ENCODE measurements around the gene WWC2.
"Not testable (repeated sequence)": the region's sequence is repeated elsewhere in the genome, so short reads cannot be mapped to it uniquely, and the experiment has no call there.

WWC2 gene

GRCh38 chr4:183304538-183304937 lies 205.5 kb downstream of the WWC2 start:
- no peak for DNase-seq

GRCh38 chr4:183306811-183307210 lies 207.8 kb downstream of the WWC2 start:
- DNase-seq, result no peak

- no peak for DNase-seq
Measured at GRCh38 chr4:183312841-183313240, 213.8 kb downstream of the WWC2 start.

- DNase-seq, result no peak
Measured at GRCh38 chr4:183314336-183314735, 215.3 kb downstream of the WWC2 start.

- DNase-seq, result no peak
Measured at GRCh38 chr4:183314806-183315205, 215.7 kb downstream of the WWC2 start.

- DNase-seq, result no peak
Measured at GRCh38 chr4:183318656-183319055, 219.6 kb downstream of the WWC2 start.

GRCh38 chr4:183320211-183321059 lies 221.4 kb downstream of the WWC2 start, which contains the start of gene CLDN22:
TSS of gene CLDN22 (minus strand) at chr4:183320276. CDS start at chr4:183320218, 58 bp downstream.
- no peak for DNase-seq

GRCh38 chr4:183321079-183321478 lies 222.0 kb downstream of the WWC2 start:
- DNase-seq, result no peak

GRCh38 chr4:183321516-183321915 lies 222.5 kb downstream of the WWC2 start:
- DNase-seq, result no peak

- DNase-seq, result no peak
Measured at GRCh38 chr4:183322326-183322725, 223.3 kb downstream of the WWC2 start, which contains the start of gene CLDN24. TSS of gene CLDN24 (minus strand) at chr4:183322426. CDS start at chr4:183322426, 0 bp downstream.

- no peak for DNase-seq
Measured at GRCh38 chr4:183323295-183323694, 224.2 kb downstream of the WWC2 start.

- DNase-seq, result not testable (repeated sequence)
Measured at GRCh38 chr4:183324056-183324455, 225.0 kb downstream of the WWC2 start.

- no peak for DNase-seq
Measured at GRCh38 chr4:183324619-183325018, 225.6 kb downstream of the WWC2 start.

- not testable (repeated sequence) for DNase-seq
Measured at GRCh38 chr4:183326387-183326786, 227.3 kb downstream of the WWC2 start.

GRCh38 chr4:183326853-183327252 lies 227.8 kb downstream of the WWC2 start:
- DNase-seq, result no peak

- DNase-seq, result no peak
Measured at GRCh38 chr4:183327827-183328226, 228.8 kb downstream of the WWC2 start.

- no peak for DNase-seq
Measured at GRCh38 chr4:183328832-183329231, 229.8 kb downstream of the WWC2 start.

GRCh38 chr4:183329244-183329643 lies 230.2 kb downstream of the WWC2 start:
- no peak for DNase-seq

- no peak for DNase-seq
Measured at GRCh38 chr4:183329954-183330742, 231.1 kb downstream of the WWC2 start.

GRCh38 chr4:183330841-183331240 lies 231.8 kb downstream of the WWC2 start:
- DNase-seq, result no peak

GRCh38 chr4:183332447-183332846 lies 233.4 kb downstream of the WWC2 start:
- DNase-seq, result no peak

- DNase-seq, result no peak
Measured at GRCh38 chr4:183333202-183333601, 234.1 kb downstream of the WWC2 start.

- DNase-seq, result peak in 1 of 2 experiments; percentile 21
Measured at GRCh38 chr4:183333983-183334382, 234.9 kb downstream of the WWC2 start.
